ENCODE results near the gene KCNH4.

The KCNH4 gene

GRCh38 chr17:42201458-42201772 is 20.5 kb upstream of the KCNH4 start:
- no peak for DNase-seq (ENCODE audit: low read depth)
- no peak for TF ChIP-seq CTCF (conservative IDR thresholded peaks at IDR 0.05; ENCODE audit: low read depth, low read length)
- no peak overlapping the region for H3K4me3 ChIP-seq (ENCODE audit: low read depth, low read length)

DNA sequence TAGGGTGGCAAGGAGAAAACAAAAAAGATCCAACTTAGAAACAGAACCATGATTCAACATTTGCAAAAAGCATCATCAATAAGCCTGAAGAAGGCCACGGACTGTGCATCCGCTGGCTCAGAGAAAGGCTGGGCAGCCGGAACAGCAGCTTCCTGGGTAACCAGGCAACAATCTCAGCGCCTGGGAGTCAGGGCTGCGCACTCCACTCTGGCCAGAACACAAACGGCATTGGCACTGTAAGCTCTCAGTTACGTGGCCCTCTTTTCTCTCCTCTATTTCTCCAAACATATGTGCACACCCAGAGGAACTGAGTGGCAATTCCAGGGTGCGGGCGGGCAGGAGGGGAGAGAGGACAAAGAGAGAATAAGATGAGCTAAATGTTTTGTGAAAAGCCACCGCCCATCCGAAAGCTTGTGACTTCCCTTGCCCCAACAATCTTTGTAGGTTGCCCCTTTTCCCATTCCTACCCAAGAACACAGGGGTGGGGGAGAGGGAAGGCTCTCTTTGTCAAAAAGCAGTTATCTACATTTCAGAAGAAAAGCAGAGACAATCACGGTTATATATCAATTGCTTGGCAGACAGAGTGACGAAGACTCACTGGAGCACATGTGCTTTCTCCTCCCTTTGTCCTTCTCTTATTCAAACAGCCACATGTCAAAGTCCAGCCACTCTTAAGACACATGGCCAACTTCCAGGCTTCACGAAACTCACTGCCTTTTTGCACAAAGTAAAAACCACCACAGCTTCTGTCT is 19.9 kb upstream of the KCNH4 start:
- DNase-seq (ENCODE audit: low read depth), result no peak
- H3K4me3 ChIP-seq (ENCODE audit: low read depth, low read length), result no peak overlapping the region
- TF ChIP-seq CTCF (conservative IDR thresholded peaks at IDR 0.05; ENCODE audit: low read depth, low read length), result no peak

DNA sequence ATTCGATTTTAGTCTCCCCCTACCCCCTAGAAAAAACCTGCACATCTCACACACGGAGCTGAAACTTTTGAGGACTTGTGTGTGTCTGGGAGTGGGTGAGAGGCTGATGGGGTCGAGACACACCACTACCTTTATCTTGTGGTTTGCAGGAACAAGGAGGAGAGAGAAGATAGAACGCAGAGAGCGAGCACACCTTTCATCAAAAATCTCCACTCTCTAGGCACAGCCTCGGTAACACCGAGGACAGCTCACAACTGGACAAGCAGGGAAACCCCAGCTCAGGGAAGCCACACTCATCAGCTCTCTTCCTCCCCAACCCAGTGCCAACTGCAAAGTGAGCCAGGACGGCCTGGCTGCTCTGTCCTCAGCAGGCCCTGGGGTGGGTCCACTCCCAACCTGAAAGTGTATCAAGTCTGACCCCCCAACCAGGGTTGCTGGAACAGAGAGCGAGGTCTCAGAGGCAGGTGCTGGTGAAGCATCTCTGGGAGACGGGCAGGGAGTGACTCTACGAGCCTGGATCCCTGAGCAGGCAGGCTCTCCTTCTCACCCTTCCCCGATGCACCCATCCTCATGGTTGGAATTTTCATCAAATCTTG is 18.6 kb upstream of the KCNH4 start:
- no peak for DNase-seq (ENCODE audit: low read depth)
- H3K4me3 ChIP-seq (ENCODE audit: low read depth, low read length), result no peak overlapping the region
- no peak for TF ChIP-seq CTCF (conservative IDR thresholded peaks at IDR 0.05; ENCODE audit: low read depth, low read length)

- no peak for DNase-seq (ENCODE audit: low read depth)
- no peak overlapping the region for H3K4me3 ChIP-seq (ENCODE audit: low read depth, low read length)
- TF ChIP-seq CTCF (conservative IDR thresholded peaks at IDR 0.05; ENCODE audit: low read depth, low read length), result no peak
These were observed 18.0 kb upstream of the KCNH4 start for GRCh38 chr17:42198897-42199296.

DNA sequence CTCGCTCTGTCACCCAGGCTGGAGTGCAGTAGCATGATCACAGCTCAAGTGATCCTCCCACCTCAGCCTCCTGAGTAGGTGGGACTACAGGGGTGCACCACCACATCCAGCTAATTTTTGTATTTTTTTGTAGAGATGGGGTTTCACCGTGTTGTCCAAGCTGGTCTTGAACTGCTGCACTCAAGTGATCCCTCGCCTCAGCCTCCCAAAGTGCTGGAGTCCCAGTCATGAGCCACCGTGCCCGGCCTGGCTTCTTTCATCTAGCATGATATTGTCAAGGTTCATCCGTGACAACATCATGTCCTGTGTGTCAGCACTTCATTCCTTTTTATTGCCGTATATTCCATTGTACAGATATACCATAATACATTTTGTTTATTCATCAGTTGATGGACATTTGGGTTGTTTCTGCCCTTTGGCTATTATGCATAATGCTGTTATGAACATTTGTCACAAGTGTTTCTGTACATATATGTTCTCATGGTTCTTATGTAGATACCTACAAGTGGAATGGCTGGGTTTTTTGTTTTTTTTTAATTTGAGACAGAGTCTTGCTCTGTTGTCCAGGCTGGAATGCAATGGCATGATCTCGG is 16.7 kb upstream of the KCNH4 start:
- no peak overlapping the region for H3K4me3 ChIP-seq (ENCODE audit: low read depth, low read length)
- no peak for TF ChIP-seq CTCF (conservative IDR thresholded peaks at IDR 0.05; ENCODE audit: low read depth, low read length)
- no peak for DNase-seq (ENCODE audit: low read depth)

- peak; percentile 81 for DNase-seq (ENCODE audit: low read depth)
- peak within 1 kb of the TSS; percentile 69 for H3K4me3 ChIP-seq (ENCODE audit: low read depth, low read length)
- TF ChIP-seq CTCF (conservative IDR thresholded peaks at IDR 0.05; ENCODE audit: low read depth, low read length), result no peak
These were observed 13.3 kb upstream of the KCNH4 start, which contains the start of gene GHDC for GRCh38 chr17:42193969-42194899. Gene GHDC, minus strand, starts transcription at chr17:42194494. Its CDS starts 913 bp downstream, at chr17:42193581.
